Keratinocyte (primary cell): ENCODE results near the gene CRK. TPM values are rescaled to one million over a fixed set of nuclear protein-coding genes. Genes with fewer than 3 reads are reported as not detected.

ENCODE experiments used
- DNase-seq: peaks from one replicate; pipeline ENCODE4 v3.0.0-alpha.2; 2011; ENCODE audit warnings: low read depth, missing footprints, low spot score
- FAIRE-seq: peaks from 2 replicates; lab custom pipeline; 2011; peaks lifted over from hg19 to GRCh38; lab: Jason Lieb, UNC
- H2AFZ ChIP-seq: 2 replicates; pipeline ENCODE4 v1.6.0; 2012; ENCODE audit warnings: low read length, control low read depth, inconsistent platforms; ENCODE audit not compliant: control insufficient read depth
- H3K27ac ChIP-seq: 2 replicates; pipeline ENCODE4 v1.5.1; 2011; ENCODE audit warnings: low read length; ENCODE audit not compliant: control insufficient read depth, insufficient read depth
- H3K27me3 ChIP-seq: 3 replicates; pipeline ENCODE4 v1.6.0; 2011; ENCODE audit warnings: low read length; ENCODE audit not compliant: control insufficient read depth, insufficient read depth; ENCODE audit errors: extremely low read depth
- H3K36me3 ChIP-seq, 2 experiments: 2 replicates in 1 of 2; 3 replicates in 1 of 2; pipeline ENCODE4 v1.5.1; 2011; ENCODE audit warnings: low read length in 2 of 2, mild to moderate bottlenecking in 1 of 2; ENCODE audit not compliant: control insufficient read depth in 2 of 2, insufficient read depth in 2 of 2; ENCODE audit errors: extremely low read depth in 1 of 2
- H3K4me1 ChIP-seq: 3 replicates; pipeline ENCODE4 v1.5.1; 2011; ENCODE audit warnings: low read length; ENCODE audit not compliant: control insufficient read depth, insufficient read depth; ENCODE audit errors: extremely low read depth
- H3K4me2 ChIP-seq: 3 replicates; pipeline ENCODE4 v1.6.0; 2011; ENCODE audit warnings: low read depth, low read length; ENCODE audit not compliant: control insufficient read depth, insufficient read depth; ENCODE audit errors: extremely low read depth
- H3K4me3 ChIP-seq, 3 experiments: fragments of 200-600 bp in 1 of 3; sonication (generic) in 1 of 3; 2 replicates in 2 of 3; 3 replicates in 1 of 3; pipeline ENCODE4 v1.5.1; 2011 to 2016; ENCODE audit warnings: low read length in 3 of 3, mild to moderate bottlenecking in 3 of 3, control low read depth in 2 of 3, inconsistent platforms in 1 of 3, low read depth in 1 of 3, mixed read lengths in 1 of 3, mixed run types in 1 of 3, moderate library complexity in 1 of 3; ENCODE audit not compliant: control insufficient read depth in 2 of 3, insufficient read depth in 2 of 3; ENCODE audit errors: extremely low read depth in 1 of 3
- H3K79me2 ChIP-seq: 2 replicates; pipeline ENCODE4 v1.6.0; 2012; ENCODE audit warnings: low read length; ENCODE audit not compliant: control insufficient read depth, insufficient read depth
- H3K9ac ChIP-seq: 3 replicates; pipeline ENCODE4 v1.6.0; 2011; ENCODE audit warnings: low read length; ENCODE audit not compliant: control insufficient read depth, insufficient read depth; ENCODE audit errors: extremely low read depth
- H3K9me1 ChIP-seq: 3 replicates; pipeline ENCODE4 v1.6.0; 2011; ENCODE audit warnings: low read length; ENCODE audit not compliant: control insufficient read depth, insufficient read depth; ENCODE audit errors: extremely low read depth
- H3K9me3 ChIP-seq: 2 replicates; pipeline ENCODE4 v1.5.1; 2012; ENCODE audit warnings: low read depth, low read length; ENCODE audit not compliant: control insufficient read depth
- H4K20me1 ChIP-seq: 3 replicates; pipeline ENCODE4 v1.6.0; 2011; ENCODE audit warnings: low read length; ENCODE audit not compliant: control insufficient read depth, insufficient read depth; ENCODE audit errors: extremely low read depth
- CTCF ChIP-seq, 3 experiments: IDR thresholded peaks in 1 of 3; conservative IDR thresholded peaks in 1 of 3; optimal IDR thresholded peaks in 1 of 3; 2 replicates in 2 of 3; 3 replicates in 1 of 3; pipeline versions ENCODE3 to v1.5.1; 2011; ENCODE audit warnings: low read length in 3 of 3, mild to moderate bottlenecking in 3 of 3, moderate library complexity in 2 of 3, control low read depth in 1 of 3, inconsistent platforms in 1 of 3; ENCODE audit not compliant: insufficient read depth in 2 of 3; ENCODE audit errors: extremely low read depth in 1 of 3
- EZH2 ChIP-seq: IDR thresholded peaks from one replicate; pipeline ENCODE4 v1.6.1; 2012; ENCODE audit warnings: inconsistent platforms, mild to moderate bottlenecking, low read length, moderate library complexity
- dilution Hi-C: fragments of 300-500 bp; cut with MboI; formaldehyde crosslinking; loops from one replicate; pipeline ENCODE4 v1.7.0; 2020; ENCODE audit warnings: low sequenced_read_pairs; ENCODE audit not compliant: extremely low pct_ligation_motif_present
- polyA plus RNA-seq, 5 experiments: library from polyadenylated mRNA; depleted of rRNA in 3 of 5; stranded (reverse) in 3 of 5; stranded (forward) in 1 of 5; unstranded in 1 of 5; fragments of >200 nt; gene quantifications; 1 replicate in 1 of 5; 2 replicates in 3 of 5; 3 replicates in 1 of 5; pipeline versions ENCODE4 v1.2.1 to v1.2.3, GENCODE V29; 2011 to 2012; ENCODE audit warnings: missing spikeins in 2 of 5, low read depth in 1 of 5, low replicate concordance in 1 of 5

Gene CRK
- polyA plus RNA-seq, 1 donor (not counting 4 experiments of a cell fraction or from before 2014, with no cell fraction given), result 127 TPM

- H3K9me1 ChIP-seq, result no peaks in the 10 kb centered on the region
- no peak overlapping the region for H3K9ac ChIP-seq
- H3K36me3 ChIP-seq, result peaks cover 0 to 5% of the 10 kb centered on the region in 2 experiments
- H3K4me2 ChIP-seq, result no peak overlapping the region
- H3K27me3 ChIP-seq, result no peaks in the 10 kb centered on the region
- FAIRE-seq (no peak), DNase-seq (no peak)
- dilution Hi-C loops, result no loop called here
- no peaks in the 10 kb centered on the region for H3K9me3 ChIP-seq
- no peak overlapping the region for H3K27ac ChIP-seq
- H2AFZ ChIP-seq, result no peak overlapping the region
- H3K4me3 ChIP-seq, result no peak overlapping the region
- no peaks in the 10 kb centered on the region for H4K20me1 ChIP-seq
- peaks cover 11% of the 10 kb centered on the region for H3K79me2 ChIP-seq
- TF ChIP-seq EZH2, result no peak
- TF ChIP-seq CTCF (optimal IDR thresholded peaks at IDR 0.05 in 1 of 3, IDR thresholded peaks at IDR 0.05 in 1 of 3, conservative IDR thresholded peaks at IDR 0.05 in 1 of 3; ENCODE audit: extremely low read depth in 1 of 3, insufficient read depth in 2 of 3, low read length in 3 of 3), result no peak
- peaks cover 41% of the 10 kb centered on the region for H3K4me1 ChIP-seq
Observed at GRCh38 chr17:1494203-1494602, 38.2 kb upstream of the CRK start.

- H3K9ac ChIP-seq, result no peak overlapping the region
- FAIRE-seq (no peak), DNase-seq (no peak)
- H3K36me3 ChIP-seq, result peaks cover 0 to 5% of the 10 kb centered on the region in 2 experiments
- peak overlapping the region; percentile 9 for H2AFZ ChIP-seq
- TF ChIP-seq CTCF (optimal IDR thresholded peaks at IDR 0.05 in 1 of 3, IDR thresholded peaks at IDR 0.05 in 1 of 3, conservative IDR thresholded peaks at IDR 0.05 in 1 of 3; ENCODE audit: extremely low read depth in 1 of 3, insufficient read depth in 2 of 3, low read length in 3 of 3), result no peak
- TF ChIP-seq EZH2, result no peak
- peak overlapping the region; percentile 51 for H3K4me2 ChIP-seq
- no peaks in the 10 kb centered on the region for H3K9me1 ChIP-seq
- H3K4me3 ChIP-seq, result no peak overlapping the region
- peaks cover 42% of the 10 kb centered on the region for H3K4me1 ChIP-seq
- H3K27me3 ChIP-seq, result no peaks in the 10 kb centered on the region
- dilution Hi-C loops, result no loop called here
- H4K20me1 ChIP-seq, result no peaks in the 10 kb centered on the region
- H3K79me2 ChIP-seq, result peaks cover 17% of the 10 kb centered on the region
- no peaks in the 10 kb centered on the region for H3K9me3 ChIP-seq
- H3K27ac ChIP-seq, result no peak overlapping the region
Observed at GRCh38 chr17:1493291-1493980, 37.4 kb upstream of the CRK start.
